Motor neuron (in vitro differentiated cells): ENCODE data around the gene MVB12B. TPM values are rescaled to one million over a fixed set of nuclear protein-coding genes. Genes with fewer than 3 reads are reported as not detected.
A peak's percentile ranks its signal among the peaks of the same experiment; 100 is the strongest.
"Not testable (repeated sequence)": the region's sequence is repeated elsewhere in the genome, so short reads cannot be mapped to it uniquely, and the experiment has no call there.

ENCODE experiments used
- ATAC-seq, 8 experiments: fragments of 200-7000 bp; cut with Tn5 transposase; replicated peaks in 6 of 8; 2 replicates each; pipeline ENCODE4 v1.8.0; 2021; ENCODE audit warnings: mild to moderate bottlenecking in 8 of 8, moderate library complexity in 8 of 8
- H3K27ac ChIP-seq, 2 donors: fragments of 250-450 bp; sonication (Bioruptor Pico); 2 replicates each; pipeline ENCODE4 v1.9.0; 2021; ENCODE audit warnings: antibody characterized with exemption in 2 of 2, mild to moderate bottlenecking in 2 of 2, moderate library complexity in 1 of 2
- H3K4me1 ChIP-seq, 2 donors: fragments of 250-450 bp; sonication (Bioruptor Pico); replicated peaks in 1 of 2; 2 replicates each; pipeline ENCODE4 v1.6.1; 2021; ENCODE audit warnings: antibody characterized with exemption in 2 of 2, mild to moderate bottlenecking in 2 of 2, moderate library complexity in 1 of 2
- H3K4me3 ChIP-seq, 5 donors: fragments of 250-450 bp; sonication (Bioruptor Pico); 2 replicates each; pipeline ENCODE4 v1.9.0; 2021; ENCODE audit warnings: antibody characterized with exemption in 5 of 5, mild to moderate bottlenecking in 5 of 5, moderate library complexity in 4 of 5
- WGBS, 10 experiments: fragments of 450-650 bp; shearing (Covaris generic); methylation state at CpG; one replicate each; pipeline ENCODE4 v1.0.0; 2022; 5-methylcytosine and 5-hydroxymethylcytosine counted together
- in situ Hi-C, 9 experiments: fragments of 400-800 bp; cut with MboI; loops; one replicate each; pipeline ENCODE4 v1.15.0; 2021; ENCODE audit warnings: low sequenced_read_pairs in 9 of 9, low pct_unique_long_range_greater_than_20kb in 2 of 9; ENCODE audit not compliant: unreplicated experiment in 9 of 9
- total RNA-seq, 8 experiments: library from RNA; unstranded; fragments of 300-600 nt; gene quantifications; 2 replicates each; pipeline versions ENCODE4 v1.2.3 to v1.2.4, GENCODE V29; 2022

Gene MVB12B
- total RNA-seq, 8 experiments from 2014 or later, result 1.7 to 33.8 (median 23.0) TPM

DNA sequence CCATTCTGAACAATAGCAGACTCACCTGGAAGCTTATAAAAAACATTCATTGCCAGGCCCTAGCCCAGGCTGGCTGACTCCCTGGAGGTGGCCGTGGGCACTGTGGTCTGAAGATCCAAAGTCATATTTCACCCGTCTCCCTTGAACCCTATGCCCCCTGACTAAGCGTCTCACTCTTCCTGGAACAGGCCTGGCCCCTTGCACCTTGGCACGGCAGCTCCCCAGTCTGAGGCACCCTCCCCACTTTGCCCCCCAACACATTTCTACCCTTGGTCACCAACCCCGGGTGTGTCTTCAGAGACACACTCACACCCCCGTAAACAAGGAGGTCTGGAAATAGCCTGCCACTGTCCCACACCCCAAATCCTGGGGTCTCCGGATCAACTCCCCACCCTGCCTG lies 218.5 kb downstream of the MVB12B start:
- 73 to 100% (median 93%) methylated on average over 1 to 5 of the region's 7 CpGs; no CpG with 5 or more reads in 7 of the 10 experiments for WGBS, 10 experiments
- no peak for ATAC-seq

DNA sequence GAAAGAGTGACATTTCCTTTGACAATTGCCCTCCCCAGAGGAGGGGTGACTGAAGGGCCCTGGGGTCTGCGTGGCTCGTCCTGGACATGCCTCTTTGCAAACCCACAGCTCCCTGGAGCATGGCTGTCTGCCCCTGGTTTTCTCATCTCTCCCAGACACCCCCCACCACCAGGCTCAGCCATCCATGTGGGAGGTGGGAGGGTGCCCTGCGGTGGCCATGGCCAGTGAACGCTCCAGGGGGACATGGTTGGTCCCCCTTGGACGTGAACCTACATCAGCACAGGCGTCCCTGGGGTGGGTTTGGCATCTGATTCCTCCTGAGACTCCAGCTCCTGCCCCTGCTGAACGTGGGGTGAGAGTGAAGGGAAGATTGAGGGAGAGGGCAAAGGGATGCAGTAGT lies 219.4 kb downstream of the MVB12B start:
- no peak for ATAC-seq
- WGBS, 10 experiments, result 30 to 83% (median 40%) methylated on average over 1 to 4 of the region's 7 CpGs; no CpG with 5 or more reads in 7 of the 10 experiments

More for the DNA sequence above, 218.5 kb downstream of the MVB12B start:
- H3K27ac ChIP-seq, result no peak overlapping the region
- H3K4me1 ChIP-seq, result peaks cover 0 to 5% of the 10 kb centered on the region in 2 donors
- in situ Hi-C loops, result no loop called here
- no peak overlapping the region for H3K4me3 ChIP-seq

DNA sequence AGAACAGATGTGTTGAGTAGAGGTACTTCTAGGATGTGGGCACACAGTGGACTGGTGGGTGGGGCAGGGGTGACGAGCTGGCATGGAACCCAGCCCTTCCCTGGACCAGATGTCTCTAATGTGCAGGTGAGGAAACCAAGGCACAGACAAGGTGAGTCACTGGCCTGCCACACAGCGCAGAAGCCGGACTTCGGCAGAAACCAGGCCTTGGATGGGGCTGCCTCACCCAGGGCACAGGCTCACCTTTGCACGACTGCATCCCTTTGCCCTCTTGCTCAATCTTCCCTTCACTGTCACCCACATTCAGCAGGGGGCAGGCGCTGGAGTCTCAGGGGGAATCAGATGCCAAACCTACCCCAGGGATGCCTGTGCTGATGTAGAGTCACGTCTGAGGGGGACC lies 221.7 kb downstream of the MVB12B start:
- no peak overlapping the region for H3K4me3 ChIP-seq
- whole genome bisulfite sequencing, 10 experiments, result 0 to 69% (median 35%) methylated on average over 1 to 2 of the region's 7 CpGs; no CpG with 5 or more reads in 6 of the 10 experiments
- H3K27ac ChIP-seq, result no peak overlapping the region
- in situ Hi-C loops, result no loop called here
- peaks cover 0 to 5% of the 10 kb centered on the region in 2 donors for H3K4me1 ChIP-seq
- no peak for ATAC-seq

More for the DNA sequence above, 219.4 kb downstream of the MVB12B start:
- Histone ChIP-seq H3K4me1 (peaks cover 0 to 5% of the 10 kb centered on the region in 2 donors), H3K4me3 (no peak overlapping the region), H3K27ac (no peak overlapping the region)
- in situ Hi-C loops, result no loop called here

DNA sequence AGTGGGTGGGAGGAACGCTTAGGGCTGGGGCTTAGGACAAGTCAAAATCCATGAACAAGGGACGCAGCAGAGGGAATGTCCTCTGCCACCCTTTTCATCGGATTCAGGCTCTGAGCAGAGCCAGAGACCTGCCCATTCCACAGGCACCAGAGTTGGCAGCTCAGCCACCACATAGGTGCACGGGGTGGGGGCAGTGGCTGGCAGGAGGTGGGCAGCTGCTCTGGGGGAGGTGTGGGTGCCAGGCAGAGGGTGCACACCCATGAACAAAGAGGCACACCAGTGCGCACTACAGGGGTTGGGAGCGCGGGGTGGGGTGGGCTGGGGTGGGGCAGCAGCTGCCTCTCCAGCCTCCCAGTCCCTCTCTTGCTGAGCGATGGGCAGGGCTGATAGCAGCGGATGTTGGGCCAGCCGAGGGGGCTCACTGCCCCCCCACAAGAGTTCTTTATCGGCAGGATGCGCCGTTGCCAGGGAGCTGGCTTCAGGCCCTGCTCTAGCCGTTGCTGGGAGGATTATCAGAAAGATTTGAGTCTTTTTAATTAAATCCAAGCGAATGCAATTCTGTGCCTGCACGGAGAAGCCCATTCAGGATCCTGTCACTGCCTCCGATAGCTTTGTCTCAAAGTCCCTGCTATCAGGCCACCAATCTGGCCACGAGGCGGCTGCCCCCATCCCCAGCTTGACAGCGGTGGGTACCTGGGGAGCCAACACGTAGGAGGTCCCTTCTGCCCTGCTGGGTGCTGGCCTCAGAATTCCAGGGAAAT lies 222.8 kb downstream of the MVB12B start:
- no peak overlapping the region for H3K4me3 ChIP-seq
- WGBS, 10 experiments, result 37 to 53% (median 45%) methylated on average over 2 to 4 of the region's 21 CpGs; no CpG with 5 or more reads in 4 of the 10 experiments
- in situ Hi-C loops, result loop anchor here in 2 of 9 experiments (10.0 kb wide), 1 partner anchor 45 kb away; no protein-coding TSS in a partner anchor
- peaks cover 0 to 5% of the 10 kb centered on the region in 2 donors for H3K4me1 ChIP-seq
- peak in 4 of 8 experiments; percentile 18 to 86 (median 79) for ATAC-seq
- no peak overlapping the region for H3K27ac ChIP-seq

DNA sequence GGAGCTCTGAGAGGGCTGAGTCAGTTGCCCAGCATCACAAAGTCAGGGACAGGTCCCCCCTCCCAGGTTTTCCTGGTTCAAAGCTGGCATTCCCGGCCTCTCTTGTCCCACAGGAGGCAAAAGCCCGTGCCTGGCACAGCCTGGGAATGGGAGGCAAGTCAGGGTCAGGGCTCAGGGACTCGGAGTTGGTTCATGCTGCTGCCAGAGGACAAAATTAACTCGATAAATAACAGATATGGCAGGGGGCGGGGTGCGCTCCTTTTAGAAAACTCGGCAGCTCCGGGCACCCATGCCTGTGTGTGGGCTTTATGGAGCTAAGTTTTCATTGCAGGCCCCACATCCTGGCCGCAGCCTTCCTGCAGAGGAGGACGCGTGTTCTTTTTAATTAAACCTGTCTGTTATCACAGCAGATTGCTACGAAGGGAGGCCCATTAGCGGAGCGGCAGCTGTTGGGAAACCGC lies 224.3 kb downstream of the MVB12B start:
- 42 to 100% (median 51%) methylated on average over 1 to 7 of the region's 15 CpGs; no CpG with 5 or more reads in 3 of the 10 experiments for WGBS, 10 experiments
- in situ Hi-C loops, result loop anchor here in 2 of 9 experiments (10.0 kb wide), 1 partner anchor 46 kb away; no protein-coding TSS in a partner anchor
- H3K4me3 ChIP-seq, result no peak overlapping the region
- ATAC-seq, result no peak
- no peak overlapping the region for H3K27ac ChIP-seq
- peaks cover 0 to 5% of the 10 kb centered on the region in 2 donors for H3K4me1 ChIP-seq

DNA sequence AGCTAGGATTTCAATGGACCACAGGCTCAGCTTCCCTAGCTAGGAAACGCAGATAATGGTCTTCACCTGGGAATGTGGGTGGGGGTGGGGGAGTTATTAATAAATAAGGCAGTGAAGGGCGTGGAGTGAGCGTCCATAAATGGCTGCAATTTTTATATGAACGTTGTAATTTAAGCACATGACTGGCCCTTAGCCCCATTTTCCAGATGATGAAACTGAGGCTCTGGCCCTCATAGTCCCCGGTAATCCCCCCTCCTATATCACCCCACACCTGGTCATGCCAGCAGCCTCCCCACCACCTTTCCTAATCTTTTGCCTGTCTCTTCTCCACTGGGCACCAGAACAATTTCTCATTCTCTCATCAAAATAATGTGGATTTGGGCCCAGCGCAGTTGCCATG lies 225.2 kb downstream of the MVB12B start:
- WGBS, 10 experiments, result 82 to 100% (median 100%) methylated on average over 1 to 4 of the region's 6 CpGs; no CpG with 5 or more reads in 5 of the 10 experiments
- H3K27ac ChIP-seq, result no peak overlapping the region
- in situ Hi-C loops, result loop anchor here in 2 of 9 experiments (10.0 kb wide), 1 partner anchor 47 kb away; no protein-coding TSS in a partner anchor
- peaks cover 0 to 5% of the 10 kb centered on the region in 2 donors for H3K4me1 ChIP-seq
- ATAC-seq, result no peak
- no peak overlapping the region for H3K4me3 ChIP-seq

DNA sequence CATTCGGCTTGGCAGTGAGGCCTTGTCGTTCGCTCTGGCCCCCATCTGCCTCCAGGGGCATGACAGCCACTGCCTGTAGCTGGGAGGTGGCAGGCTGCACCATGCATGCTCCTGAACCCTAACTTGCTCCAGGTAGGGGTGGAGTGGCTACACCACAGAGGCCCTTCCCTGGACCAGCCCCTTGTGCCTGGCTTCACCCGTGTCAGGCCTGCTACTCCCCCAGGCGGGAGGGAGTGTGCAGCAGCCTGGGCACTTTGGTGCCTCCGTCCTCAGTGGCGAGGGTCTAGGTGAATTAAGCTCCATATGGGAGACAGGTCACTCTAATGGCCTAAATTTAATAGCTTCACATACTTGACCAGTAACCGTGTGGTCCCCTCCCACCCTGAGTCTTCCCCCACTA lies 227.7 kb downstream of the MVB12B start:
- no peak for ATAC-seq
- no peak overlapping the region for H3K27ac ChIP-seq
- peaks cover 0 to 5% of the 10 kb centered on the region in 2 donors for H3K4me1 ChIP-seq
- WGBS, 10 experiments, result 83 to 95% methylated on average over 1 to 3 of the region's 8 CpGs; no CpG with 5 or more reads in 8 of the 10 experiments
- no peak overlapping the region for H3K4me3 ChIP-seq
- in situ Hi-C loops, result loop anchor here in 2 of 9 experiments (10.0 kb wide), 1 partner anchor 49 kb away; no protein-coding TSS in a partner anchor

DNA sequence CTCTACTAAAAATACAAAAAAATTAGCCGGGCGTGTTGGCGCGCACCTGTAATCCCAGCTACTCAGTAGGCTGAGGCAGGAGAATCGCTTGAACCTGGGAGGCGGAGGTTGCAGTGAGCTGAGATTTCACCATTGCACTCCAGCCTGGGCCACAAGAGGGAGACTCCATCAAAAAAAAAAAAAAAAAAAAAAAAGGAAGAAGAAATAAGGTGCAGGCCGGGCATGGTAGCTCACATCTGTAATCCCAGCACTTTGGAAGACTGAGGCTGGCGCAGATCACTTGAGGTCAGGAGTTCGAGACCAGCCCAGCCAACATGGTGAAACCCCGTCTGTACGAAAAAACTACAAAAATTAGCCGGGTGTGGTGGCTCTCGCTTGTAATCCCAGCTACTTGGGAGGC lies 228.8 kb downstream of the MVB12B start:
- not testable (repeated sequence) for H3K27ac ChIP-seq

More for the DNA sequence above, 228.8 kb downstream of the MVB12B start:
- in situ Hi-C loops, result loop anchor here in 2 of 9 experiments (10.0 kb wide), 1 partner anchor 51 kb away; no protein-coding TSS in a partner anchor
- not testable (repeated sequence) for H3K4me1 ChIP-seq, ATAC-seq, H3K4me3 ChIP-seq
- 53 to 100% (median 80%) methylated on average over 1 to 13 of the region's 13 CpGs; no CpG with 5 or more reads in 1 of the 10 experiments for WGBS, 10 experiments
